Cortex of kidney (tissue), 1 donor: ENCODE data around the gene UGCG.
"Not testable (repeated sequence)": the region's sequence is repeated elsewhere in the genome, so short reads cannot be mapped to it uniquely, and the experiment has no call there.

Source experiments
- DNase-seq: peaks from one replicate; lab custom pipeline; 2025; lab: John Stamatoyannopoulos, UW

Gene UGCG

DNA sequence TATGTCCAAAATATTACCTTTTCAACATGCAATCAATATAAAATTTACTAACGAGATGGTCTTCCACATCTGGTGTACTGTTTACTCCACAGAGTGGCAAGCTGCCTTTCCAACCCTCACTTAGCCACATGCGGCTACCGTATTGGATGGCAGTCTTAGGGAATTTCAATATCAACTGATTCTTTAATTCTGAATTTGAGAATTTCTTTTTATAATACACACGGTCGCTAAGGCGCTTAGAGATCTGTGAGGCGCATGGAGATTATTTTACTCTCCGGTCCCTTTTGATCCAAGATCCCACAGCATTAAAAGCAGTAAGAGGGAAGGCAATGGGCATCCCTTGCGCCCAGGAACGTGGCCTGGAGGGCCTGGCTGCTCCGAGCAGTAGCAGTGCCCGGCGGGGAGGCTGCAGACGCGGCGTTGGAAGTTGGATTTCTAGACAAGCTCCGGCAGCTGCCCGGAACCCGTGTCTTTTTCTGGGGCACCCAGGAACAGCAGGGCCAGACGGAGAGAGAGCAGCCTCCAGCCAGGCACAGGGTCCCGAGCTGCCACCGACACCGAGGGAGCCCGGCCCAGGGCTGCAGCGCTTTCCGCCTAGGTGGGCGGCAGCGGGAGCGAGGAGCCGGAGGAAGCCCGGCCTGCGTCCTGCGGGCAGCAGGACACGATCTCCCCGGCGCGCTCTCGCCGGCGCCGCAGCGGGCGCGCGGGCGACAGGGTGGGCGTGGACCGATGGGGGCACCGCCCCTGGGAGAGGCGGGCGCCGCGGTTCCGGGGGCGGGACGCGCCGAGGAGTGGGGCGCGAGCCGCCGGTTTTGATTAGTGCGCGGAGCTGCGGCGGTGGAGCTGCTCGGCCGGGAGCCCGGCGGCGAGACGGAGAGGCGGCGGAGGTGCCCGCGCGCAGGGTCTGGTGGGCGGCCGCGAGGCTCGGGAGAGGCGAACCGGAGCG lies at the start of gene UGCG:
UGCG (plus strand) TSS at position 819 of the 946 bp plus-strand sequence. CDS start 402 bp downstream, outside the sequence.
- peak; percentile 34 for DNase-seq

DNA sequence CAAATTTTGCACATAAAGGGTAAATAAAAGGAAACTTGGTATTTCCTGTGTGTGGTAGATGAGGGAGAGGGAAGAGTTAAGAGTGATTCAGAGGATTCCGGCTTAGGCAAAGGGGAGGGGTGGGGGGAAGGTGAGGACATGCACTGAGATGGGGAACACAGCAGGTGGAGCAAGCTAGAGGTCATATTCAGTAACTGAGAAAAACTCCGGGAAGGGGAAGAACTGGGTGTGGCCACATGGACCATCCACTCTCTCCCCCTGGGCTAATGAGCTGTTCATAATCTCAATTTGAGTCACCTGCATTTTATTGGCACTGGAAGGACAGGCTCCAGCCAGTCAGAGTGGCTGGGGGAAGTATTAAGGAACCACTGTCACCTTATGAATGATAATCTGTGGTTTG lies 45.1 kb upstream of the UGCG start:
- no peak for DNase-seq

DNA sequence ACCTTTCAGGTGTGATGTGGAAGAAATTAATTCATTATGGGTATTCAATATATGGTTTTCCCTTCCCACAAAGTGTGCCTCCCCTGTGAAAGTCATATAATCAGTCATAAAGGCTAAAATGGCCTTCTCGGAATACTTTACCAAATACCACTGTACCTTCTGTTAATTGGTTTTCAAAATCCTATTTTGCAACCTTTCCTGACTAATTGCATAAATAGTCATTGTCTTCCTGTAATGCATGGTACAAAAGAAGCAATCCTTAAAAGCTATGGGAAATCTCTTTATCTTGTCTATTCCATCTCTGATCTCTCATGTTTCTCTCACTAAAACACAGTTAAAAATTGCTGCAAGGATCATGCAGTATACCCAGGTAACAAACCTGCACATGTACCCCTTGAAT lies 44.3 kb upstream of the UGCG start:
- no peak for DNase-seq

DNA sequence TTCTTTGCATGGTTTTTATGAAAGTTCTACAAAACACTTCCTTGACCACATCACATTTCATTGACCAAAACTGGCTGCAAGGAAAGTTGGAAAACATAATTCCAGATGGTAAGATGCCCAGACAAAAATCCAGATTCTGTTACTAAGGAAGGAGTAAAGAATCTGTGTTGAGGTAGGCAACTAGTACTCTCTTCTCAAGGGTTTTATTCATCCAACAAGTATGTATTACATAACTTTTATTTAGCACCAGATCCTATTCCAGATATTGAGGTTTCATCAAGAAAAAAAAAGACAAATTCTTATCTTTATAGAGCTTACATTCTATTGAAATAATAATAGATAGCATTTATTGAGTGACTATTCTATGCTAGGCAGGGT lies 43.2 kb upstream of the UGCG start:
- DNase-seq = no peak

DNA sequence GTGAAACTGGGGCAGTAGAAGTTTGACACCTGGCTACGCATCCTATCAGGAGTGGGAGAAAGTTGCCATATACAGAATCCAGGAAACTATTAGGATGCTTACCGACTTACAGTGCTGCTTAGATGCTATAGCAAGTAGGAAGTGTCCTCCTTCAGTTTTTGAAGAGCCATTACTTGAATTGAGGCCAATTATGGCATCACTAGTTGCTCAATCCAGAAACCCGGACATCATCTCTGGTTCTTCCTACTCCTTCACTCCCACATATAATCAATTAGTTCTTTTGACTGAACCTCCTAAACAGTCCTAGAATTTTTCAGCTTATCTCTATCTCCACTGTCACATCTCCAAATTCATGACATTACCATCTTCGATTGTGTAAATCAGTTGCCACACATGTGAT lies 41.8 kb upstream of the UGCG start:
- no peak for DNase-seq

DNA sequence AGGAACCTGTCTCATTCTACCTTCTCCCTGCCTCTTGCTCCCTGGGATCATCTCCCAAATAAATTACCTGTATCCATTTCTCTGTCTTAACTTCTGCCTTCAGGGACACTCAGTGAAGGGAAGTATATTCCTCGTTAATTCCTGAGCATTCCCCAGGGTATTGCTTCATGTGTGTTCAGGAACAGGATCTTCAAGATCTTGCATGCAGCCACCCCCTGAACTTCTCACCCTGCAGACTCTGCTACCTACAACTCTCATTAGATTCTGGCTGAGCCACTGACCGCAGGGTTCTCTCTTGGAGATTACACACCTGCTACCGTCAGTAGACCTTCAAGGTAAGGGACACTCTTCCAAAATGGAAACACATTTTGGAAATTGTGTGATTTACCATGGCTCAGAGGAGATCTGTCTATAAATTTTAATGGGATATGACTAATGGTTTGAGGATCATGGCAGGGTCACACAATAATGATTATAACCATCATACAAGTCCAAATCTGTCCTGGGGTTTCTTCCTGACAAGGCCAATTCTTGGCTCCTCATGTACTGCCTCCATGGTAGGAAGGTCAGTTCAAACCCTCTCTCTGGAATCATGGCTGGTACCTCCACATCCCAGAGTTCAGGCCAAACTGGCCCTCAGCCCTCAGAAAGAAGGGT lies 38.9 kb upstream of the UGCG start:
- DNase-seq = no peak

DNA sequence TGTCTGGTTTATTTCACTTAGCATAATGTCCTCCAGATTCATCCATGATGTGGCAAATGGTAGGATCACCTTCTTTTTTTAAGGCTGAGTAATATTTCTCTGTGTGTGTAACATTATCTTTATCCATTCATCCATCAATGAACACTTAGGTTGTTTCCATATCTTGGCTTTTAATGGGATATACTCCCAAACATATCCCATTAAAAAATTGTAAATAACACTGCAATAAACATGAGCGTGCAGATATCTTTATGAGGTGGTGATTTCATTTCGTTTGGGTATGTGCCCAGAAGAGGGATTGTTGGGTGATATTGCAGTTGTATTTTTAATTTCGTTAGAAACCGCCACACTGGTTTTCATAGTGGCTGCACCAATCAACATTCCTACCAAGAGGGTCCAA lies 36.2 kb upstream of the UGCG start:
- no peak for DNase-seq

DNA sequence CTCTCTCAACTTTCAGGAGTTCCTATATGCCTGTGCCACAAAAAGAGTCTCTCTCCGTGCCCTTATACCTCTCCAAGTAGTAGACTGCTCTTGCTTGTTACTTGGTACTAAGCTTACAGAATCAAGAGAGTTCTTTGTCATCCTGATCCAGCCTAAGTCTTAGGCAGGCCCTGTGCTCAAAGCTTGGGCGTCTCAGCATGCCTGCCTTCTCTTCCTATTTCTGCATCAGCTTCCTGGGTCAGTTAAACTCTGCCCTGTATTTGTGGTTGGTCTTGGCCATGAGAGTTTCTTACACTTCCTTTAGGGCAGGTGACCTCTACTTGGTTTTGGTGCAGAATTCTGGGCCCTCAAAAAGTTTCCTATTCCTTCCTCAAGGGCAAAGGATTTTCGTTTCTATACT lies 33.0 kb upstream of the UGCG start:
- DNase-seq = no peak

DNA sequence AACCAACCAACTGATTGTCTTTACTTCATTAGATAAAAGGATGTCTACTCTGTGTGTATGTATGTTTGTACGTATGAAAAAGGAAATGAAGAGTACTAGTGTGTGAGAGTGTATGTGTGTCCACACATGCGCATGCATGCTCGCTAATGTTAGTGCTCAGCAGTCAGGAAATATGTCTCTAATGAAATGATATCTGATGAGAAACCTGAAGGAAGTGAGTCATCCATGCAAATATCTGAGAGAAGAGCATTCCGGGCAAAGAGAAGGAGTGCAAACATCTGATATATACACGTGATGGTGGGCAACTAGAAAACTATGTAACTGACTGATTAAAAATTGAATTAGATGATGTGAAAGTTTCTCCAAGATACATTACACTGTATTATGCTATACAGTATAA lies 29.6 kb upstream of the UGCG start:
- no peak for DNase-seq

DNA sequence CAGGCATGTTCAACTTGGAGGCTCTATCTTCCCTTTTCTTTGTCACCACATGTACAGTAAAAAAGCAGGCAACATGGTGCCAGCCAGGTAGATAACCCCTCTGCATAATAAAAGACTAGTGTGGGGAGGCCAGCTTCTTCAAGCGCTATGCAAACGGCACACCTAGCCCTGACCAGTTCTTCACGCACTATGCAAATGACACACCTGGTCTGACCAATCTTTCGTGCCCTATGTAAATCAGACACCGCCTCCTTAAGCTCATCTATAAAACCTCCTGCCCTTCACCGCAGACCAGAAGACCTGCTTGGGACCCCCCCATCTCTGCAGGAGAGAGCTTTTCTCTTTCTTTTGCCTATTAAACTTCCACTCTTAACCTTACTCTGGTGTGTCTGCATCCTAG lies 28.1 kb upstream of the UGCG start:
- DNase-seq = no peak

DNA sequence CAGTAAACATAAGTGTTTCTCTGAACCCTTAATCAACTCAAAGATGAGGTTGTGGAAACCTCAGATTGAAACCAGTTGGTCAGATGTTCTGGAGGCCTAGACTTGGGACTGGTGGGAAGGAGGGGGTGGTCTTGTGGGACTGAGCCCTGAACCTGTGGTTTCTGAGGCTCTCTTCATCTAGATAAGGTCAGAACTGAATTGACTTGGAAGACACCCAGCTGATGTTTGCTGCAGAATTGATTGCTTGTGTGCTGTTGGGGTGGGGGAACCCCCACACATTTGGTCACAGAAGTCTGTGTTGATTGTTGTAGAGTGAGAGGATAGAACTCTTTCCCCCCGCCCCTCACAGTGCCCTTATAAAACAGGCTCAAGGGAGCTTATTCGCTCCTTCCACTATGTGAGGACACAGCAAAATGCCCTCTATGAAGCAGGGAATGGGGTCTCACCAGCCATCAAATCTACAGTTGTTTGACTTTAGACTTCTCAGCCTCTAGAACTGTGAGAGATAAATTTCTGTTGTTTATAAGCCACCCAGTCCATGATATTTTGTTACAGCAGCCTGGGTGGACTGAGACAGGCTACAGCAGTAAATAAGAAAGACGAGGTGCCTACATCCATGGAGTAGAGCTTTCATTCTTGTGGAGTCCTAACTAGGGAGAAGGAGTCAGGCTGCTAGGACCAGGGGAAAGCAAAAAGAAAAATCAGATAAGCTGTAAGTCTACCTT lies 25.7 kb upstream of the UGCG start:
- no peak for DNase-seq

DNA sequence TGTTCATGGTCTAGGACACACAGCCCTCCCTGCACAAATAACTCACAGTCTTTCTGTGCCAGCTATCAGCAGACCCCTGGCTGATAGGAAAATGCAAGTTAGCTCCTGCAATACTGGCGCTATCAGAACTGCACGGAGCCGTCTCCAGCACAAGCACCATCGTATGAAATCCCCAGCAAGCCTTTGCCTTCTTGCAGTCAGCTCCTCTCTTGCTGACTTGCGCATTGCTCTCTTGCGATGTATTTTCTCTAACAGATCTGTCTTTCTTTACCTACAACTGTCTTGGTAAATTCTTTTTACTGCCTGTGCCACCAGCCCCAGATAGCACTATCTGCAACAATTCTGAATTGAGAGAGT lies 25.1 kb upstream of the UGCG start:
- no peak for DNase-seq

DNA sequence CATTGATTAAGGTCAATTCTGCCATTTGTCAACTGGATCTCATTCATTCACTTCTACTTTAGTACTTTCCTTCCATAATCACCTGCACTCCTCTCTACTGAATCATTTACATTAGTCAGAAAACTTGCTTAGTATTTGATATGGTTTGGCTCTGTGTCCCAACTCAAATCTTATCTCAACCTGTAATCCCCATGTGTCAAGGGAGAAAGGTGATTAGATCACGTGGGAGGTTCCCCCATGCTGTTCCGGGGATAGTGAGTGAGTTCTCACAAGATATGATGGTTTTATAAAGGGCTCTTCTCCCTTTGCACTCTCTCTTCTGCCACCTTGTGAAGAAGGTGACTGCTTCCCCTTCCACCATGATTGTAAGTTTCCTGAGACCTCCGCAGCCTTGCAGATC lies 23.7 kb upstream of the UGCG start:
- DNase-seq = no peak

DNA sequence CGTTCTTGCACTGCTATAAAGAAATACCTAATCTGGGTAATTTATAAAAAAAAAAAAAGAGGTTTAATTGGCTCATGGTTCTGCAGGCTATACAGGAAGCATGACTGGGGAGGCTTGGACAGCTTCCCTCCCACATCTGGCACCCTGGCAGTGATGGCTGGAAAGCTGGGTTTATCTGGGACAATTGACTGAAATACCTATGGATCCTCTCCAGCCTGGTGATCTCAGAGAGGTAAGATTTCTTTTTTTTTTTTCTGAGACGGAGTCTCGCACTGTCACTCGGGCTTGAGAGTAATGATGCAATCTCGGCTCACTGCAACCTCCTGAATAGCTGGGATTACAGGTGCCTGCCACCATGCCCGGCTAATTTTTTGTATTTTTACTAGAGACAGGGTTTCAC lies 22.7 kb upstream of the UGCG start:
- no peak for DNase-seq

DNA sequence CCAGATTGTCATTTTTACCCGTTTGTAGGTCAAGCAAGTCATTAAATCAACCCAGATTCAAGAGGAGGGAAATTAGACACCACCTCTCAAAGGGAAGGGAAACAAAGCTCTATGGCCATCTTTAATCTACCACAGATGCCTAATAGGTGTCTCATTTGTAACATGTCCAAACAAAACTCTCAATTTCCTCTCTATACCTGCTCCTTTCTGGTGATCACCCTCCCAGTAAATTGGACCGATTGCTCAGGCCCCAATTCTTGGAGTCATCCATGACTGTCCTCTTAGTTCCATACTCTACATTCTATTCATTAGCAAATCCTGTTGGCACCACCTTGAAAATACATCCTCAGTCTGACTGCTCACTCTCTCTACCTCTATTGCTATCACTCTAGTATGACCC lies 22.1 kb upstream of the UGCG start:
- DNase-seq = no peak

DNA sequence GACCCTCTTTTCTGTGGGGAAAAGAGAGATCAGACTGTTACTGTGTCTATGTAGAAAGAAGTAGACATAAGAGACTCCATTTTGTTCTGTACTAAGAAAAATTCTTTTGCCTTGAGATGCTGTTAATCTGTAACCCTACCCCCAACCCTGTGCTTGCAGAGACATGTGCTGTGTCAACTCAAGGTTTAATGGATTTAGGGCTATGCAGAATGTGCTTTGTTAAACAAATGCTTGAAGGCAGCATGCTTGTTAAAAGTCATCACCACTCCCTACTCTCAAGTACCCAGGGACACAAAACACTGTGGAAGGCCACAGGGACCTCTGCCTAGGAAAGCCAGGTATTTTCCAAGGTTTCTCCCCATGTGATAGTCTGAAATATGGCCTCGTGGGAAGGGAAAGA lies 21.3 kb upstream of the UGCG start:
- DNase-seq = not testable (repeated sequence)

DNA sequence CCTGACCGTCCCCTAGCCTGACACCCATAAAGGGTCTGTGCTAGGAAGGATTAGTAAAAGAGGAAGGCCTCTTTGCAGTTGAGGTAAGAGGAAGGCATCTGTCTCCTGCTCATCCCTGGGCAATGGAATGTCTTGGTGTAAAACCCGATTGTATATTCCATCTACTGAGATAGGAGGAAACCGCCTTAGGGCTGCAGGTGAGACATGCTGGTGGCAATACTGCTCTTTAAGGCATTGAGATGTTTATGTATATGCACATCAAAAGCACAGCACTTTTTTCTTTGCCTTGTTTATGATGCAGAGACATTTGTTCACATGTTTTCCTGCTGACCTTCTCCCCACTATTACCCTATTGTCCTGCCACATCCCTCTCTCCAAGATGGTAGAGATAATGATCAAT lies 20.9 kb upstream of the UGCG start:
- DNase-seq = not testable (repeated sequence)

DNA sequence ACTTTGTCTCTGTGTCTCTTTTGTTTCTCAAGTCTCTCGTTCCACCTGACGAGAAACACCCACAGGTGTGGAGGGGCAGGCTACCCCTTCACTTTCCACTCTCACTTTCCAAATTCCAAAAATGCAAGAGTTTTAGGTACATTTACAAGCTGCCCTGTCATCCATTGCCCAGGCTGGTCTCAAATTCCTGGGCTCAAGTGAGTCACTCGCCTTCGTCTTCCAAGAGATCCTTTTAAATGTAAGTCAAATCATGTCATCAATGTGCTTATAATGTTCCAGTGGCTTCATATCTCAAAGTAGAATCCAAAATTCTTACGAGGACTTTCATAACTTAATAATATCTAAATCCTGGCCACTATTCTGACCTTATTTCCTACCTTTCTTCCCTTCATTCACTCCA lies 20.4 kb upstream of the UGCG start:
- no peak for DNase-seq

DNA sequence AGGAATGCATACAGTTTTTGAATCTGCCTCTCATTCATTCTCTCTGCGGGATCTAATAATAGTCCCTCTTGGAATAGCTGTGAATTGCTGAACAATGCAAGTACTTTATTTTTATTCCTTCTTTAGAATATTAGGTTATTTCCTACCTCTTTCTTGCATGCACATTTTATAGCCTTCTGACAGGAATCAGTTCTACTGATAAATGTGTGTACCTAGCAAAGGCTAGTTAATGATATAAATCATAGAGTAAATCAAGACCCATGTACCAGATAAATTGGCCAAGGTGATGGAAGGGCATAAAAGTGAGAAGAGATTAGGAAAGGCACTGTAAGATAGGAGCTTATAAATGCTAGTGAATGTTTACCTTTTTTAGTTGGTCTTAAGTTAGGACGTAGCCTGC lies 19.2 kb upstream of the UGCG start:
- DNase-seq = no peak

DNA sequence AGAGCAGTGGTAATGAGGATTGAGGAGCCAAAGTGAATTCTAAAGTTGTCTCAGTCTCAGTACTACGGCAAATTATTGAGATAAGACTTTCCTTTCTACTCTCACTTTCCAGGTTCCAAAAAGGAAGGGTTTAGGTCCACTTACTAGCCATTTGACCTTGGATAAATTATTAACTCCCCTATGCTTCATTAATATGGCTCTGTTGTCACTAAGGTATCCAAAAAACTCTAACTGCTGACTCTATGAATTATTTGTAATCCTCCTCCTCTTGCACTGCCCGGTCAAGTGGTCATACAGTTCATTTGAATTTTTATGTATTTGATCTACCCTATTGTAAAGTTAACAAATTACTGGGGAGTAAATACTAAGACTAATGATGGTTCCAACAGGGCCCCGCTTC lies 17.7 kb upstream of the UGCG start:
- no peak for DNase-seq

DNA sequence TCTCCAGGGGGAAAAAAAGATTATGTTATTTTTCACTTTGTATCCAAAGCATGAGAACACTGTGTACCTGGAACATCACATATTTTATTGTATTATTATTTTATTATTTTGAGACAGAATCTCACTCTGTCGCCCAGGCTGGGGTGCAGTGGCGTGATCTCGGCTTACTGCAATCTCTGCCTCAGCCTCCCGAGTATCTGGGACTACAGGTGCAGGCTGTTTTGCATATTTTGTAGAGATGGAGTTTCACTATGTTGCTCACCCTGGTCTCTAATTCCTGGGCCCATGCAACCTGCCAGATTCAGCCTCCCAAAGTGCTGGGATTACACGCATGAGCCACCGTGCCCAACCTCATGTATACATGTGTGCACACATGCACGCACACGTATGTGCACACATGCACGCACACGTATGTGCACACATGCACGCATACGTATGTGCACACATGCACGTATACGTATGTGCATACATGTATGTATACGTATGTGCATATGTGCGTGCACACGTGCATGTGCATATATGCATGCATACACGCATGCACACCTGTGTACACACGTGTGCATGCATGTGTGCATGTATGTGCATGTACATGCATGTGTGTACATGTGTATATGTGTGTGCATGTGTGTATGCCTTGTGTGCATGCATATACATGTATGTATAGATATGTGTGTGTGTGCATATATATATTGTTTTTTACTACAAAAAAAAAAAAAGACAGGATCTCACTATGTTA lies 9.5 kb upstream of the UGCG start:
- no peak for DNase-seq

DNA sequence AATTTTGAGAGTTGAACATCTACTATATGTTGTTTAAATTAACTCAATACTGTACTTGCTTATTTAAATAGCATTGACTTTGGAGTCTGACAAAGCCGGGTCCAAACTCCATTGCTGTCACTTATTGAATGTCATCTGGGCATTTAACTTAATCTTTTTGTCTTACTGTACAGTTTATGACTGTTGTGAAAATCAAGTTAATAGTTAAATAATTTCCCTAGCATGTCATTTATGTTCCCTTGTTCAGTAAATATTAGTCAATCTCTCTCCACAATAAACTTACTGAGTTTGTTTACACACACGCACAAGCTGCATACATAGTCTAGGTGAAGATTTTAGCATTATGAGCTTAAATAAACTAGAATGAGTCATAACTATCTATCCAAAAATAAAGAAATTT lies 6.3 kb upstream of the UGCG start:
- no peak for DNase-seq
